Activated CD4-positive, CD25-positive, alpha-beta regulatory T cell treated with anti-CD3 and anti-CD28 coated beads, Interleukin-2, amount 50 U/mL, for 16 hours (primary cell): ENCODE results near the gene EDN2.

Source experiments
- DNase-seq: peaks from one replicate; pipeline ENCODE4 v3.0.0-alpha.2; 2020; ENCODE audit warnings: low read depth, low spot score

Gene EDN2

GRCh38 chr1:41464885-41465284 lies 19.6 kb downstream of the EDN2 start:
- no peak for DNase-seq

- DNase-seq = no peak
These were observed 21.0 kb downstream of the EDN2 start for GRCh38 chr1:41463516-41463915.

DNA sequence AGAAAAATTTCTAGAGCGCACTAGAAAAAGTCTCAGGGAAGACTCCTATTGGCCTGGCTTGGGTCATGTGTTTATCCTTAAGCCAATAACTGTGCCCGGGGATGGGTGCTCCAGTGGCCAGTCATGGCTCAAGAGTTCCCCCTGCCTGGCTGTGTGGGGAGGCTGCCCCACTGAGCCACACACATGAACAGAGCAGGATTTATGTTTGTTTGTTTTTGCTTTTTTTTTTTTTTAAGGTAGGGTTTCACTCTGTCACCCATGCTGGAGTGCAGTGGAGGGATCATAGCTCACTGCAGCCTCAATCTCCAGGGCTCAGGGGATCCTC lies 21.8 kb downstream of the EDN2 start:
- no peak for DNase-seq

DNA sequence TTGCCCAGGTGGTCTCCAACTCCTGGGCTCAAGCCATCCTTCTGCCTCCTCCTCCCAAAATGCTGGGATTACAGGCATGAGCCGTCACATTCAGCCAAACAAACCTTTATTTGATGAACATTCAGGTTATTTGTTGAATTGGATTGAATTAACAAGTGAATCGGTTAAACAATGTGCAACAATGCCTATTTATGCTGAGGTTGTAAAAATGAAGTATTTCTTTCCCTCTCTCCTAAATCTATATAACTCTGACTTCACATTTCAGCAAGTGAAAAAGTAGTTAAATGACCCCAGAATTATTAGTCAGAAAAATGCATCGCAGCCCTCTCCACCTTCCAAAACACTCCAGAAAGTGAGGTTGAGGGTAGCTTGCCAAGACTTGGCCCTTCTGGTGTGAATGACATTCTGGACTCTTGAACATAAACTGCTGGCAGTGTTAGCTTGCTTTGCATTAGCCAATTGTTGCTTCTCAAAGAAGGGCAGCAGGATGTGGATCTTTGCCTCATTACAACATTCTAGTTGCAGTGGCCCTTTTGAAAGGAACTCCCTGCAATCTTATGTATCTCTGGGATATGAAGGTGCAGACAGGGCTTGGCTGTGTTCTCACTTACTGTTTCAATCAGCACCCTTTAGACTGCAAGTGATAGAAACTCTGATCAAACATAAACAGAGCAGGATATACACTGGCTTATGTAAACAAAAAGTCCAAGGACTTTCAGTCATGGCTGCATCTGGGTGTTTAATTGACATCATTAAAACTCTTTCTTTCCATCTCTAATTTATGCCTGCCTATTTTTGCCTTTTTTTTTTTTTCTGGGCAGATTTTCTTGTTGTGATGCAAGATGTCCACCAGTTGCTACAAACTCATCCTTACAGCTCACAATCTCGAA lies 22.4 kb downstream of the EDN2 start:
- no peak for DNase-seq

- DNase-seq = no peak
These were observed 27.5 kb downstream of the EDN2 start for GRCh38 chr1:41456847-41457540.

GRCh38 chr1:41455479-41456332 lies 28.8 kb downstream of the EDN2 start:
- no peak for DNase-seq

GRCh38 chr1:41454406-41454805 lies 30.1 kb downstream of the EDN2 start:
- DNase-seq = no peak

GRCh38 chr1:41452704-41453290 lies 31.7 kb downstream of the EDN2 start:
- no peak for DNase-seq

- DNase-seq = no peak
These were observed 33.7 kb downstream of the EDN2 start for GRCh38 chr1:41450747-41451285.

- no peak for DNase-seq
These were observed 35.1 kb downstream of the EDN2 start for GRCh38 chr1:41449326-41449921.

DNA sequence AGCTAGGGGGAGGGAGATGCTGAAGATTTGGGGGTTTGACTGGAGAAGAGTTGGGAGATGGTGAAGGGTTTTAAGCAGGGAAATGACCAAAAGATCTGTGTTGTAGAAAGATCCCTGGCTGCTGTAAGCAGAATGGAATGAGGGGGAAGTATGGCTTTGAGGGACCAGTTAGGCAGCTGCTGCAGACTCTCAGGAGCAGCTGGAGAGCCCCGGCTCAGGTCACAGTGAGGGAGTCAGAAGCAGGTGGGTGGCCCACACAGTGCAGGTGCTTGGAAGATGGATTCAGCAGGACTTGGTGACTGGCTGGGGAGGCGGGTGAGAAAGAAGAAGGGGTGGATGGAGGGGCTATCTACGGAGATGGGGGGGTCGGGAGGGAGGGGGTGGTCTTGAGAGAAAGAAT lies 35.7 kb downstream of the EDN2 start:
- no peak for DNase-seq

DNA sequence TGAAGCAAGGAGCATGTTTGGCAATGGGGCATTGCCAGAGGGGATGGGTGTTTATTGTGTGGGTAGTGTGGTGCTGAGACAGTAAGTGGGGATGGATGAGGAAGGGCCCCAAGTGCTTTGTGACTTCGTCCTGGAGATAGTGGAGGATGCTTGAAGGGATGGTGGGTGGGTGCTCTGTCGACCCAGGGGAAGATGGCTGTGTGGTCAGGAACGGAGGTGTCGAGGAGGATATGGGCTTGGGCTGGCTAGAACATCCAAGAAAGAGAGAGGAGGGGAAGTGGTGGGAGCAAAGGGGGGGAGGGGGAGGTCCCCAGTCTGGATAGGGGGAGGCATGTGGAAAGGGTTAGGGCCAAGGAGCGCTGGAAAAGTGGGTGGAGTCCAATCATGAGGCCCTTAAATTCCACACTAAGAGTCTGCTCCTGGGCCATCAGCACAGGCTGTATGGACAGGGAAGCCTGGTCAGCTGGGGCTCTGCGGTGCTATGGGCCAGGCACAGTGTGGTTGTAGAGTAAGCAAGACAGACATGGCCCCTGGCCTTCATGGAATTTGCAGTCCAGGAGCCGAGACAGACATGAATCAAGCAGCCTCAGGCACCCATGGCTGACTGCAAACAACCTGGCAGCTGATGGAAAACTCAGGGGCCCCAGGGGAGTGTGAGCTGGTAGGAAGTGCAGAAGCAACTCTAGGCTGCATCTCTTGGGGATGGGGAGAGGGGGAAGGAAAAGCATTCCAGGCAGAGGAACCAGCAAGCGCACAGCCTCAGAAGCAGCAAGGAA lies 36.3 kb downstream of the EDN2 start:
- no peak for DNase-seq

- no peak for DNase-seq
These were observed 37.5 kb downstream of the EDN2 start for GRCh38 chr1:41446851-41447610.

GRCh38 chr1:41444785-41445184 lies 39.7 kb downstream of the EDN2 start:
- no peak for DNase-seq

DNA sequence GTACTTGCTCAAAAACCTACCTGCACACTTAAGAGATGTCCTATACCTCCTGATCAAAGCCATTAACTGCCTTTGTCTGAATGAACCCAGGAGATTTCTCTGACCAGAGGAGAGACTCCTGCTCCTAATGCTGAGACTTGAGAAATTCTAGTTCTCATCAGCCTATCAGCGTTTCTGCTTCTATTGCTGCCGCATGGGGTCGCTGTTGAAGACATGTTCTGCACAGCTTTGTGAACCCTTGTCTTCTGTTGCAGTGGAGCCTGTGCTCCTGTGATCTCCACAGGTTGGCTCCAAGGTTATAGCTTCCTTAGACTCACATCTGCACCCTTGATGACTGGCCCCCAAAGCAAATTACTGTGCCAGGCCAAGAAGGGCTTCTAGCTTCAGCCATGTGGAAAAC lies 40.2 kb downstream of the EDN2 start:
- no peak for DNase-seq

GRCh38 chr1:41442697-41443251 lies 41.7 kb downstream of the EDN2 start:
- DNase-seq = no peak

GRCh38 chr1:41440321-41441085 lies 44.0 kb downstream of the EDN2 start:
- DNase-seq = no peak

- DNase-seq = no peak
These were observed 45.2 kb downstream of the EDN2 start for GRCh38 chr1:41439234-41439633.

DNA sequence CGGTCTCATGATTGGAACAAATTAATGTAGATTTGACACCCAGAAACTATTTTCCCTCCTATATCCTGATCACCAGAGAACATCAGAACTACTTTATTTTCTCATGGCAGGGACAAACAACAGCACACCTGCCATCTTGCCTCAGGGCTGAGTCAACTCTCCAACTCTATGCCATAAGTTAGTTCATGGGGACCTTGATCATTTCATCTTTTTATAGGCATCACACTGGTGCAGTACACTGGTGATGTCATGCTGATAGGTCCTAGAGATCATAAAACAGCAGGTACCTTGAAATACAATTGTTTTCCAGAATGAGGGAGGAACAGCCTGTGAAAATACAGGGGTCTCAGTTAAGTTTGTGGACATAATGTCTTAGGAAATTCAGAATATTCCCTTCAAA lies 45.8 kb downstream of the EDN2 start:
- no peak for DNase-seq
